Esophagus squamous epithelium (tissue), 5 donors: ENCODE results near the gene SECTM1. TPM values are rescaled to one million over a fixed set of nuclear protein-coding genes. Genes with fewer than 3 reads are reported as not detected.
A peak's percentile ranks its signal among the peaks of the same experiment; 100 is the strongest.

Source experiments
- DNase-seq: peaks from one replicate; lab custom pipeline; 2025; lab: John Stamatoyannopoulos, UW
- H3K27ac ChIP-seq, 4 donors: fragments of 200-600 bp; sonication (generic); one replicate each; pipeline ENCODE4 v1.5.1; 2016 to 2019; ENCODE audit warnings: mild to moderate bottlenecking in 1 of 4
- H3K27me3 ChIP-seq, 4 donors: fragments of 200-600 bp; sonication (generic); 1 replicate in 3 of 4; 2 replicates in 1 of 4; pipeline versions ENCODE4 v1.5.1 to v1.6.0; 2017 to 2021; ENCODE audit warnings: antibody characterized with exemption in 1 of 4
- H3K36me3 ChIP-seq, 3 donors: fragments of 200-600 bp; sonication (generic); one replicate each; pipeline ENCODE4 v1.5.1; 2016 to 2019
- H3K4me1 ChIP-seq, 3 donors: fragments of 200-600 bp; sonication (generic); one replicate each; pipeline ENCODE4 v1.5.1; 2017 to 2019
- H3K4me3 ChIP-seq, 4 donors: fragments of 200-600 bp; sonication (generic); 1 replicate in 3 of 4; 2 replicates in 1 of 4; pipeline ENCODE4 v1.5.1; 2016 to 2019; ENCODE audit warnings: mild to moderate bottlenecking in 2 of 4, moderate library complexity in 1 of 4
- H3K9me3 ChIP-seq, 3 donors: fragments of 200-600 bp; sonication (generic); one replicate each; pipeline ENCODE4 v1.5.1; 2016 to 2019
- POLR2A ChIP-seq, 4 donors: fragments of 450-650 bp; IDR thresholded peaks; one replicate each; pipeline ENCODE4 v1.6.1; 2017; ENCODE audit warnings: antibody characterized with exemption in 4 of 4, mild to moderate bottlenecking in 4 of 4, moderate library complexity in 3 of 4
- WGBS, 2 donors: methylation state at CpG; one replicate each; pipeline ENCODE4 v1.1.5; 2018; 5-methylcytosine and 5-hydroxymethylcytosine counted together
- intact Hi-C: fragments of 100-400 bp; cut with DNase I; formaldehyde crosslinking; loops from one replicate; pipeline ENCODE4 v1.15.0; 2022
- total RNA-seq, 4 donors: library from RNA; depleted of rRNA; stranded (reverse); fragments of >200 nt; gene quantifications; one replicate each; pipeline ENCODE4 v1.1.0, GENCODE V29; 2016
- TF ChIP-seq, protein P1 (sequence below), 6 experiments: fragments of 450-650 bp in 4 of 6; fragments of 200-600 bp in 2 of 6; sonication (generic) in 2 of 6; IDR thresholded peaks; one replicate each; pipeline ENCODE4 v1.5.1; 2016 to 2019; ENCODE audit warnings: antibody characterized with exemption in 6 of 6, mild to moderate bottlenecking in 4 of 6, moderate library complexity in 4 of 6
- donor health status: DM: yes; HTN: yes; CAD: no.

The SECTM1 gene
- total RNA-seq, 4 donors from 2014 or later = 4.3 to 19.5 (median 6.5) TPM

DNA sequence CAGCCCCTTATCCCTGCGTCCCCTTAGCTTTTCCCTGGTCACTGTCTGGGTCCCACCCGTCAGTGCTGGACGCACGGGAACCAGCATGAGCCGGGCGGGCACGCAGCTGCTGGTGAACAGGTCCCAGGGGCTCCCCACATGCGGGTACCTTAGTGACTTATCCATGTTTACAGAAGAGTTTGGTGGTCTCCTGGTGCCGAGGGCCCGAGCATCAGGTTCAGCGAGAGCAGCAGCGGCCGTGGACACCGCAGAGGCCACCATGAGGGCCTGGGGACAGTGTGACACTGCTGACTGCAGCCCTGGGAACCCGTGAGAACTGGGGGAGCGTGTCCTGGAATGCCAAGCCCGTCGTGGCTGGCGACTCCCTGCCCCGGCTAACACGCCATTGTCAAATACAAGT, 22.7 kb downstream of the SECTM1 start:
- Histone ChIP-seq H3K4me1 (peaks cover 4 to 12% (median 7%) of the 10 kb centered on the region in 3 donors), H3K36me3 (no peaks in the 10 kb centered on the region), H3K27ac (no peak overlapping the region), H3K27me3 (peaks cover 5 to 86% (median 16%) of the 10 kb centered on the region in 4 donors), H3K4me3 (no peak overlapping the region), H3K9me3 (no peaks in the 10 kb centered on the region)
- intact Hi-C loops = no loop called here
- TF ChIP-seq, protein P1, sequence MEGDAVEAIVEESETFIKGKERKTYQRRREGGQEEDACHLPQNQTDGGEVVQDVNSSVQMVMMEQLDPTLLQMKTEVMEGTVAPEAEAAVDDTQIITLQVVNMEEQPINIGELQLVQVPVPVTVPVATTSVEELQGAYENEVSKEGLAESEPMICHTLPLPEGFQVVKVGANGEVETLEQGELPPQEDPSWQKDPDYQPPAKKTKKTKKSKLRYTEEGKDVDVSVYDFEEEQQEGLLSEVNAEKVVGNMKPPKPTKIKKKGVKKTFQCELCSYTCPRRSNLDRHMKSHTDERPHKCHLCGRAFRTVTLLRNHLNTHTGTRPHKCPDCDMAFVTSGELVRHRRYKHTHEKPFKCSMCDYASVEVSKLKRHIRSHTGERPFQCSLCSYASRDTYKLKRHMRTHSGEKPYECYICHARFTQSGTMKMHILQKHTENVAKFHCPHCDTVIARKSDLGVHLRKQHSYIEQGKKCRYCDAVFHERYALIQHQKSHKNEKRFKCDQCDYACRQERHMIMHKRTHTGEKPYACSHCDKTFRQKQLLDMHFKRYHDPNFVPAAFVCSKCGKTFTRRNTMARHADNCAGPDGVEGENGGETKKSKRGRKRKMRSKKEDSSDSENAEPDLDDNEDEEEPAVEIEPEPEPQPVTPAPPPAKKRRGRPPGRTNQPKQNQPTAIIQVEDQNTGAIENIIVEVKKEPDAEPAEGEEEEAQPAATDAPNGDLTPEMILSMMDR (IDR thresholded peaks at IDR 0.05) = no peak
- no peak for TF ChIP-seq POLR2A (IDR thresholded peaks at IDR 0.05)
- WGBS, 2 donors = 90 to 100% methylated on average over 1 to 3 of the region's 21 CpGs
- DNase-seq = no peak

- WGBS, 2 donors = 54 to 68% methylated on average over 13 to 20 of the region's 27 CpGs
These were observed 23.7 kb downstream of the SECTM1 start for GRCh38 chr17:82309656-82310570.

GRCh38 chr17:82305727-82306300, 27.8 kb downstream of the SECTM1 start:
- Histone ChIP-seq H3K27ac (peak overlapping the region in 1 of 4 donors; percentile 9), H3K4me3 (no peak overlapping the region), H3K36me3 (no peaks in the 10 kb centered on the region), H3K27me3 (peaks cover 0 to 61% (median 0%) of the 10 kb centered on the region in 4 donors), H3K4me1 (peaks cover 13 to 24% (median 21%) of the 10 kb centered on the region in 3 donors), H3K9me3 (no peaks in the 10 kb centered on the region)
- no peak for TF ChIP-seq POLR2A (IDR thresholded peaks at IDR 0.05)
- TF ChIP-seq, protein P1 (IDR thresholded peaks at IDR 0.05) = no peak
- DNase-seq = no peak
- intact Hi-C loops = no loop called here
- 82 to 85% methylated on average over 12 to 14 of the region's 20 CpGs for WGBS, 2 donors

More at GRCh38 chr17:82309656-82310570, 23.7 kb downstream of the SECTM1 start:
- no peak overlapping the region for H3K27ac ChIP-seq
- no peaks in the 10 kb centered on the region for H3K36me3 ChIP-seq
- intact Hi-C loops = no loop called here
- no peak overlapping the region for H3K4me3 ChIP-seq
- peaks cover 0 to 77% (median 11%) of the 10 kb centered on the region in 4 donors for H3K27me3 ChIP-seq
- H3K9me3 ChIP-seq = no peaks in the 10 kb centered on the region
- peaks cover 0 to 4% (median 2%) of the 10 kb centered on the region in 3 donors for H3K4me1 ChIP-seq
- DNase-seq = no peak
- TF ChIP-seq, protein P1 (IDR thresholded peaks at IDR 0.05) = no peak
- TF ChIP-seq POLR2A (IDR thresholded peaks at IDR 0.05) = no peak

- TF ChIP-seq POLR2A (IDR thresholded peaks at IDR 0.05) = no peak
- TF ChIP-seq, protein P1 (IDR thresholded peaks at IDR 0.05) = no peak
- Histone ChIP-seq H3K4me3 (no peak overlapping the region), H3K27me3 (peaks cover 0 to 54% (median 0%) of the 10 kb centered on the region in 4 donors), H3K9me3 (no peaks in the 10 kb centered on the region), H3K27ac (peak overlapping the region in 1 of 4 donors; percentile 9), H3K4me1 (peaks cover 15 to 31% (median 28%) of the 10 kb centered on the region in 3 donors), H3K36me3 (no peaks in the 10 kb centered on the region)
- no peak for DNase-seq
- intact Hi-C loops = no loop called here
- 83 to 95% methylated on average over 7 to 8 of the region's 23 CpGs for WGBS, 2 donors
These were observed 28.5 kb downstream of the SECTM1 start for GRCh38 chr17:82304826-82305726.
